Peyer's patch (tissue), 4 donors: ENCODE data around the gene PGGT1B. TPM values are rescaled to one million over a fixed set of nuclear protein-coding genes. Genes with fewer than 3 reads are reported as not detected.

ENCODE experiments used
- DNase-seq, 3 donors: peaks; one replicate each; pipeline ENCODE4 v3.0.0-alpha.2; 2017 to 2019
- H3K27ac ChIP-seq, 4 donors: fragments of 200-600 bp; sonication (generic); one replicate each; pipeline ENCODE4 v1.5.1; 2016 to 2019
- H3K27me3 ChIP-seq, 2 donors: fragments of 200-600 bp; sonication (generic); one replicate each; pipeline ENCODE4 v1.5.1; 2019
- H3K36me3 ChIP-seq, 3 donors: fragments of 200-600 bp; sonication (generic); one replicate each; pipeline ENCODE4 v1.5.1; 2016 to 2019
- H3K4me1 ChIP-seq, 4 donors: fragments of 200-600 bp; sonication (generic); one replicate each; pipeline ENCODE4 v1.5.1; 2016 to 2019
- H3K4me3 ChIP-seq, 4 donors: fragments of 200-600 bp; sonication (generic); 1 replicate in 3 of 4; 2 replicates in 1 of 4; pipeline ENCODE4 v1.5.1; 2016 to 2019; ENCODE audit warnings: mild to moderate bottlenecking in 1 of 4
- H3K9me3 ChIP-seq, 4 donors: fragments of 200-600 bp; sonication (generic); one replicate each; pipeline ENCODE4 v1.5.1; 2016 to 2019; ENCODE audit warnings: mild to moderate bottlenecking in 1 of 4
- POLR2A ChIP-seq, 2 donors: fragments of 450-650 bp; IDR thresholded peaks; one replicate each; pipeline ENCODE4 v1.5.1; 2017; ENCODE audit warnings: antibody characterized with exemption in 2 of 2, mild to moderate bottlenecking in 2 of 2, moderate library complexity in 2 of 2
- total RNA-seq, 4 donors: library from RNA; depleted of rRNA; stranded (reverse); fragments of >200 nt; gene quantifications; one replicate each; pipeline ENCODE4 v1.1.0, GENCODE V29; 2016
- TF ChIP-seq, protein P1 (sequence below), 6 experiments: fragments of 450-650 bp in 4 of 6; fragments of 200-600 bp in 2 of 6; sonication (generic) in 1 of 6; IDR thresholded peaks; one replicate each; pipeline ENCODE4 v1.5.1; 2017 to 2019; ENCODE audit warnings: antibody characterized with exemption in 6 of 6, mild to moderate bottlenecking in 3 of 6, moderate library complexity in 1 of 6

Gene PGGT1B
- total RNA-seq, 4 donors from 2014 or later: 12.8 to 34.7 (median 16.5) TPM

GRCh38 chr5:115191474-115192031 lies 71.1 kb downstream of the PGGT1B start:
- TF ChIP-seq, protein P1, sequence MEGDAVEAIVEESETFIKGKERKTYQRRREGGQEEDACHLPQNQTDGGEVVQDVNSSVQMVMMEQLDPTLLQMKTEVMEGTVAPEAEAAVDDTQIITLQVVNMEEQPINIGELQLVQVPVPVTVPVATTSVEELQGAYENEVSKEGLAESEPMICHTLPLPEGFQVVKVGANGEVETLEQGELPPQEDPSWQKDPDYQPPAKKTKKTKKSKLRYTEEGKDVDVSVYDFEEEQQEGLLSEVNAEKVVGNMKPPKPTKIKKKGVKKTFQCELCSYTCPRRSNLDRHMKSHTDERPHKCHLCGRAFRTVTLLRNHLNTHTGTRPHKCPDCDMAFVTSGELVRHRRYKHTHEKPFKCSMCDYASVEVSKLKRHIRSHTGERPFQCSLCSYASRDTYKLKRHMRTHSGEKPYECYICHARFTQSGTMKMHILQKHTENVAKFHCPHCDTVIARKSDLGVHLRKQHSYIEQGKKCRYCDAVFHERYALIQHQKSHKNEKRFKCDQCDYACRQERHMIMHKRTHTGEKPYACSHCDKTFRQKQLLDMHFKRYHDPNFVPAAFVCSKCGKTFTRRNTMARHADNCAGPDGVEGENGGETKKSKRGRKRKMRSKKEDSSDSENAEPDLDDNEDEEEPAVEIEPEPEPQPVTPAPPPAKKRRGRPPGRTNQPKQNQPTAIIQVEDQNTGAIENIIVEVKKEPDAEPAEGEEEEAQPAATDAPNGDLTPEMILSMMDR (IDR thresholded peaks at IDR 0.05): no peak
- TF ChIP-seq POLR2A (IDR thresholded peaks at IDR 0.05): no peak
- H3K36me3 ChIP-seq: no peaks in the 10 kb centered on the region
- H3K9me3 ChIP-seq: no peaks in the 10 kb centered on the region
- no peak for DNase-seq
- no peaks in the 10 kb centered on the region for H3K27me3 ChIP-seq
- H3K4me3 ChIP-seq: no peak overlapping the region
- peak overlapping the region in 3 of 4 donors; percentile 9 to 79 (median 62) for H3K27ac ChIP-seq
- H3K4me1 ChIP-seq: peaks cover 0 to 34% (median 0%) of the 10 kb centered on the region in 4 donors

- DNase-seq: no peak
- Histone ChIP-seq H3K36me3 (no peaks in the 10 kb centered on the region), H3K9me3 (no peaks in the 10 kb centered on the region), H3K27me3 (no peaks in the 10 kb centered on the region), H3K27ac (peak overlapping the region in 2 of 4 donors; percentile 62 to 79), H3K4me3 (no peak overlapping the region), H3K4me1 (peaks cover 0 to 26% (median 0%) of the 10 kb centered on the region in 4 donors)
- no peak for TF ChIP-seq POLR2A (IDR thresholded peaks at IDR 0.05)
- TF ChIP-seq, protein P1 (IDR thresholded peaks at IDR 0.05): no peak
Observed at GRCh38 chr5:115190388-115190787, 72.3 kb downstream of the PGGT1B start.

- peak overlapping the region in 1 of 4 donors; percentile 62 for H3K27ac ChIP-seq
- H3K4me1 ChIP-seq: peaks cover 0 to 26% (median 0%) of the 10 kb centered on the region in 4 donors
- DNase-seq: no peak
- TF ChIP-seq POLR2A (IDR thresholded peaks at IDR 0.05): no peak
- TF ChIP-seq, protein P1 (IDR thresholded peaks at IDR 0.05): no peak
- no peaks in the 10 kb centered on the region for H3K27me3 ChIP-seq
- no peak overlapping the region for H3K4me3 ChIP-seq
- no peaks in the 10 kb centered on the region for H3K36me3 ChIP-seq
- H3K9me3 ChIP-seq: no peaks in the 10 kb centered on the region
Observed at GRCh38 chr5:115189866-115190265, 72.8 kb downstream of the PGGT1B start.

- Histone ChIP-seq H3K36me3 (no peaks in the 10 kb centered on the region), H3K27ac (no peak overlapping the region), H3K4me1 (peaks cover 0 to 15% (median 0%) of the 10 kb centered on the region in 4 donors), H3K4me3 (no peak overlapping the region), H3K9me3 (no peaks in the 10 kb centered on the region), H3K27me3 (peaks cover 0 to 5% of the 10 kb centered on the region in 2 donors)
- DNase-seq: peak in 1 of 3 donors; percentile 59
- TF ChIP-seq POLR2A (IDR thresholded peaks at IDR 0.05): no peak
- TF ChIP-seq, protein P1 (IDR thresholded peaks at IDR 0.05): no peak
Observed at GRCh38 chr5:115186794-115187193, 75.9 kb downstream of the PGGT1B start.

- no peak overlapping the region for H3K27ac ChIP-seq
- no peaks in the 10 kb centered on the region for H3K9me3 ChIP-seq
- TF ChIP-seq, protein P1 (IDR thresholded peaks at IDR 0.05): no peak
- TF ChIP-seq POLR2A (IDR thresholded peaks at IDR 0.05): no peak
- no peak for DNase-seq
- H3K36me3 ChIP-seq: no peaks in the 10 kb centered on the region
- H3K4me3 ChIP-seq: no peak overlapping the region
- H3K4me1 ChIP-seq: peaks cover 0 to 4% (median 1%) of the 10 kb centered on the region in 4 donors
- H3K27me3 ChIP-seq: peaks cover 0 to 13% of the 10 kb centered on the region in 2 donors
Observed at GRCh38 chr5:115184770-115185169, 77.9 kb downstream of the PGGT1B start.
